Measurements from ENCODE around the gene NEU1. TPM values are rescaled to one million over a fixed set of nuclear protein-coding genes. Genes with fewer than 3 reads are reported as not detected.
A peak's percentile ranks its signal among the peaks of the same experiment; 100 is the strongest.

NEU1 gene
- total and polyA plus RNA-seq, 10 donors, result 14.0 to 60.7 (median 37.8) TPM

DNA sequence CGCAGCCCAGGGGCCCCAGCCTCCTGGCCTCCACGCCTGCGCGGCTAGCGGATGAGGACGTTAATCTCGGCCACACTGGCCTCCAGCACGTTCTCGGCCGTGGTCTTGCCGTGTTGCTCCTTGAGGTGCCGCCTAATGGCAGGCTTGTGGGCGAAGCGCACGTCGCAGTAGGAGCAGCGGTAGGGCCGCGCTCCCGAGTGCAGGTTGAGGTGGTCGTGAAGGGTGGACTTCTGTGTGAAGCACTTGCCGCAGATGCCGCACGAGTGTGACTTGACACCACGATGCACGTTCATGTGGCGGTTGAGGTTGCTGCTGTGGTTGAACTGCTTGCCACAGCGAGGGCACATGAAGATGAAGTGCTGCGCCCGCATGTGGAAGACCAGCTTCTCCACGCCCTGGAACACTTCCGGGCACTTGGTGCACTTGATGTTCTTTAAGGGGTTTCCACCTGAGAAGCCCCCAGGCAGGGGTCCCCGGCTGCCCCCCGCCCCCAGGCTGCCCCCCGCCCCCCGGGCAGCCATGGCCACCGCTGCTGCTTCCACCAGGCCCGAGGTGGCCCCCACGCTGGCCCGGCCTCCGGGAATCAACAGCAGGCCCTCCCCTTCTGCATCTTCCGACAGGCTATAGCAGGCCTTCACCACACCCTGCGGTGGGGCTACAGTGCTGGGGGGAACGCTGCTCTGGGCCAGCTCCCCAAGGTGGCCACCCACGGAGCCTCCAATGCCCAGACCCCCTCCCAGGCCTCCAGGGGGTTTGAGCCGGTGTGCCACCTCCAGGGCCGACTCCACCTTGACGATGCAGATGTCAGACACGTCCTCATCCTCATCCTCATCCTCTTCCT lies 37.5 kb upstream of the NEU1 start:
- peaks cover 0 to 13% (median 3%) of the 10 kb centered on the region in 6 donors for H3K36me3 ChIP-seq
- WGBS, 5 donors, result 71 to 80% (median 75%) methylated on average over 40 to 49 of the region's 49 CpGs
- peak; percentile 79 for DNase-seq
- no peaks in the 10 kb centered on the region for H3K27me3 ChIP-seq (replicated peaks in 1 of 7)
- H3K4me3 ChIP-seq, result no peak overlapping the region
- no peaks in the 10 kb centered on the region for H3K9me3 ChIP-seq
- H3K27ac ChIP-seq, result peak overlapping the region in 2 of 8 donors; percentile 85 to 92
- peak in 1 of 3 donors; percentile 36 for TF ChIP-seq POLR2AphosphoS5 (IDR thresholded peaks at IDR 0.05)
- TF ChIP-seq, protein P1, sequence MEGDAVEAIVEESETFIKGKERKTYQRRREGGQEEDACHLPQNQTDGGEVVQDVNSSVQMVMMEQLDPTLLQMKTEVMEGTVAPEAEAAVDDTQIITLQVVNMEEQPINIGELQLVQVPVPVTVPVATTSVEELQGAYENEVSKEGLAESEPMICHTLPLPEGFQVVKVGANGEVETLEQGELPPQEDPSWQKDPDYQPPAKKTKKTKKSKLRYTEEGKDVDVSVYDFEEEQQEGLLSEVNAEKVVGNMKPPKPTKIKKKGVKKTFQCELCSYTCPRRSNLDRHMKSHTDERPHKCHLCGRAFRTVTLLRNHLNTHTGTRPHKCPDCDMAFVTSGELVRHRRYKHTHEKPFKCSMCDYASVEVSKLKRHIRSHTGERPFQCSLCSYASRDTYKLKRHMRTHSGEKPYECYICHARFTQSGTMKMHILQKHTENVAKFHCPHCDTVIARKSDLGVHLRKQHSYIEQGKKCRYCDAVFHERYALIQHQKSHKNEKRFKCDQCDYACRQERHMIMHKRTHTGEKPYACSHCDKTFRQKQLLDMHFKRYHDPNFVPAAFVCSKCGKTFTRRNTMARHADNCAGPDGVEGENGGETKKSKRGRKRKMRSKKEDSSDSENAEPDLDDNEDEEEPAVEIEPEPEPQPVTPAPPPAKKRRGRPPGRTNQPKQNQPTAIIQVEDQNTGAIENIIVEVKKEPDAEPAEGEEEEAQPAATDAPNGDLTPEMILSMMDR (IDR thresholded peaks at IDR 0.05 in 8 of 11, conservative IDR thresholded peaks at IDR 0.05 in 3 of 11), result no peak
- H3K4me1 ChIP-seq, result peaks cover 36 to 71% (median 57%) of the 10 kb centered on the region in 6 donors
- intact Hi-C loops (cut with DNase I; ENCODE audit: low total_unique reads), result no loop called here

DNA sequence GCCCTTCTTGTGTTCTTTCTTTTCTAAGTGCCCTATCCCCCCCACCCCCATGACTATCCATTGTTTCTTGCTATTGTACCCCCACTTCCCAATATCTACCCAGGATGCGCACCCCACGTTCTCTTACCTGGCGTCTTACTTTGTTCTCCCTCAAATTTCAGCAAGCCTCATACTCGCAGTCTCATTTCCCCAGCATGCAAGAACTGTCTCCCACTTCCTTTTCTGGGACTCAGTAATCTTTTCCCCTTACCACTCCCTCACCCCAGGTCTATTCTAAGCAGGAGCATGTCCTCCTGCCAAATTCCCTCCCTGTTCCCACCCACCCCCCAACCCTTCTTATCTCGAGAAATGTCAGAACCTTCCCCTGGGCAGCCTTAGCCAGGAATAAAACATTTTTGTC lies 36.6 kb upstream of the NEU1 start:
- peaks cover 36 to 71% (median 57%) of the 10 kb centered on the region in 6 donors for H3K4me1 ChIP-seq
- no peak overlapping the region for H3K4me3 ChIP-seq
- H3K27me3 ChIP-seq (replicated peaks in 1 of 7), result no peaks in the 10 kb centered on the region
- peaks cover 0 to 22% (median 12%) of the 10 kb centered on the region in 6 donors for H3K36me3 ChIP-seq
- DNase-seq, result no peak
- peak overlapping the region in 1 of 8 donors; percentile 90 for H3K27ac ChIP-seq
- WGBS, 5 donors, result 35 to 59% (median 51%) methylated on average over 5 of the region's 5 CpGs
- no peaks in the 10 kb centered on the region for H3K9me3 ChIP-seq
- no peak for TF ChIP-seq POLR2A (IDR thresholded peaks at IDR 0.05)
- TF ChIP-seq, protein P1 (IDR thresholded peaks at IDR 0.05 in 8 of 11, conservative IDR thresholded peaks at IDR 0.05 in 3 of 11), result no peak
- TF ChIP-seq POLR2AphosphoS5 (IDR thresholded peaks at IDR 0.05), result no peak
- intact Hi-C loops (cut with DNase I; ENCODE audit: low total_unique reads), result no loop called here

DNA sequence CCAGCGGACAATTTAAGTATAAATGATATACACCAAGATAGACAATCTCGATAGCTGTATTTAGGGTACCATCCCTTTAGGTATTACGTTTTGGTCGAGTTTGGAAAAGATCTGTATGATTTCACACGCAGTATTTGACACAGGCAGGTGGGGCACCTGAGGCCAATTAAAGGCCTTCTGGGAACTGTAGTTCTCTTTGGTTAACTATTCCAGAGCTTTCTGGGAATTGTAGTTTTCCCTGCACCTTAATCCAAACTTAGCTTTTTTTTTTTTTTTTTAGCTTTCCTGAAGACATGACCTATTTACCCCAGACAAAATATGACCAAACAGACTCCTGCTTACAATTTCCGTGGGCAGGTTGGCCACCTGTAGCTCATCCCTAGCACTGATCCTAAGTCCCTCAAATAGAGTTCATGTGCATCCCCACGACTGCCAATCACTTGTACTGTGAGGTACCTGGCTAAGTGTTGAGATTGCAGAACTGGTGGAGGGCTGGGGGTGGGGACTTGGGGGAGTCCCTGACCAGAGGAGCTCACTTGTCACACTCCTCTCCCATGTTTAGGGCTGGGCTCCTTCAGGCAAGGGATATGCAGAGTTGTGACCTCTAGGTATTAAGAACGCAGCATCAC lies 35.9 kb upstream of the NEU1 start:
- peaks cover 36 to 68% (median 57%) of the 10 kb centered on the region in 6 donors for H3K4me1 ChIP-seq
- H3K4me3 ChIP-seq, result peak overlapping the region; percentile 73 to 100 (median 96)
- no peaks in the 10 kb centered on the region for H3K9me3 ChIP-seq
- no peaks in the 10 kb centered on the region for H3K27me3 ChIP-seq (replicated peaks in 1 of 7)
- H3K27ac ChIP-seq, result peak overlapping the region; percentile 80 to 90 (median 86)
- peak; percentile 74 for DNase-seq
- 13 to 18% (median 15%) methylated on average over 8 of the region's 8 CpGs for WGBS, 5 donors
- H3K36me3 ChIP-seq, result peaks cover 0 to 29% (median 18%) of the 10 kb centered on the region in 6 donors
- intact Hi-C loops (cut with DNase I; ENCODE audit: low total_unique reads), result no loop called here
- TF ChIP-seq POLR2A (IDR thresholded peaks at IDR 0.05) (no peak), POLR2AphosphoS5 (IDR thresholded peaks at IDR 0.05) (no peak)
- TF ChIP-seq, protein P1 (IDR thresholded peaks at IDR 0.05 in 8 of 11, conservative IDR thresholded peaks at IDR 0.05 in 3 of 11), result no peak

Measured in spleen (tissue), 11 donors.